SK-N-SH treated with all-trans-retinoic acid at 6 μM for 48 hours (cell line): Measurements from ENCODE around the gene SEMA3E.

Experiments used
- ATAC-seq: fragments of 200-7000 bp; cut with Tn5 transposase; 3 replicates; pipeline ENCODE4 v1.9.1; 2020; ENCODE audit warnings: mild to moderate bottlenecking, moderate library complexity
- ARNTL ChIP-seq: fragments of 450-650 bp; formaldehyde crosslinking; IDR thresholded peaks from 2 replicates; pipeline ENCODE4 v1.5.0; 2020; ENCODE audit warnings: low read depth, mild to moderate bottlenecking, moderate library complexity, borderline replicate concordance
- BACH2 ChIP-seq: fragments of 250-450 bp; sonication (Bioruptor Pico); IDR thresholded peaks from 2 replicates; pipeline ENCODE4 v1.9.0; 2021; ENCODE audit warnings: mild to moderate bottlenecking, borderline replicate concordance
- CREB5 ChIP-seq: fragments of 250-450 bp; sonication (Bioruptor Pico); IDR thresholded peaks from 2 replicates; pipeline ENCODE4 v1.5.1; 2020; ENCODE audit warnings: low read depth, mild to moderate bottlenecking, moderate library complexity
- CSDC2 ChIP-seq: fragments of 250-450 bp; sonication (Bioruptor Pico); IDR thresholded peaks from 2 replicates; pipeline ENCODE4 v1.5.0; 2020; ENCODE audit warnings: mild to moderate bottlenecking, moderate library complexity
- CSRNP3 ChIP-seq: fragments of 250-450 bp; sonication (Bioruptor Pico); IDR thresholded peaks from 2 replicates; pipeline ENCODE4 v1.5.1; 2021; ENCODE audit warnings: mild to moderate bottlenecking, moderate library complexity
- ESRRG ChIP-seq: fragments of 250-450 bp; sonication (Bioruptor Pico); IDR thresholded peaks from 2 replicates; pipeline ENCODE4 v1.6.1; 2021; ENCODE audit warnings: mild to moderate bottlenecking
- GLIS3 ChIP-seq: fragments of 250-450 bp; sonication (Bioruptor Pico); IDR thresholded peaks from 2 replicates; pipeline ENCODE4 v1.5.0; 2020; ENCODE audit warnings: mild to moderate bottlenecking, moderate library complexity
- ISL1 ChIP-seq: fragments of 250-450 bp; sonication (Bioruptor Pico); IDR thresholded peaks from 2 replicates; pipeline ENCODE4 v2.1.2; 2022; ENCODE audit warnings: mild to moderate bottlenecking, moderate library complexity
- OSR1 ChIP-seq: fragments of 250-450 bp; sonication (Bioruptor Pico); IDR thresholded peaks from 2 replicates; pipeline ENCODE4 v1.8.0; 2022; ENCODE audit warnings: moderate library complexity, mild to moderate bottlenecking, inconsistent platforms
- POU6F1 ChIP-seq: fragments of 250-450 bp; sonication (Bioruptor Pico); IDR thresholded peaks from 2 replicates; pipeline ENCODE4 v1.8.0; 2021; ENCODE audit warnings: low read depth, mild to moderate bottlenecking, moderate library complexity, borderline replicate concordance
- RARB ChIP-seq: fragments of 250-450 bp; sonication (Bioruptor Pico); IDR thresholded peaks from 2 replicates; pipeline ENCODE4 v1.8.0; 2021; ENCODE audit warnings: mild to moderate bottlenecking, moderate library complexity
- SNAI2 ChIP-seq: fragments of 250-450 bp; sonication (Bioruptor Pico); IDR thresholded peaks from 2 replicates; pipeline ENCODE4 v1.5.0; 2020; ENCODE audit warnings: mild to moderate bottlenecking, moderate library complexity
- TCF4 ChIP-seq: fragments of 250-450 bp; sonication (Bioruptor Pico); IDR thresholded peaks from 2 replicates; pipeline ENCODE4 v1.8.0; 2021; ENCODE audit warnings: mild to moderate bottlenecking, moderate library complexity, borderline replicate concordance
- TOX ChIP-seq: fragments of 250-450 bp; sonication (Bioruptor Pico); IDR thresholded peaks from 2 replicates; pipeline ENCODE4 v1.8.0; 2021; ENCODE audit warnings: mild to moderate bottlenecking, moderate library complexity, borderline replicate concordance
- TSHZ2 ChIP-seq: fragments of 250-450 bp; sonication (Bioruptor Pico); IDR thresholded peaks from 2 replicates; pipeline ENCODE4 v1.5.0; 2020; ENCODE audit warnings: mild to moderate bottlenecking, moderate library complexity
- ZC3H10 ChIP-seq: fragments of 250-450 bp; sonication (Bioruptor Pico); IDR thresholded peaks from 2 replicates; pipeline ENCODE4 v1.5.1; 2021; ENCODE audit warnings: mild to moderate bottlenecking, moderate library complexity
- ZFP3 ChIP-seq: fragments of 250-450 bp; sonication (Bioruptor Pico); IDR thresholded peaks from 2 replicates; pipeline ENCODE4 v1.5.0; 2020; ENCODE audit warnings: mild to moderate bottlenecking, moderate library complexity
- ZFP30 ChIP-seq: fragments of 450-650 bp; formaldehyde crosslinking; IDR thresholded peaks from 2 replicates; pipeline ENCODE4 v1.5.0; 2022; ENCODE audit warnings: mild to moderate bottlenecking, moderate library complexity
- ZNF565 ChIP-seq: fragments of 450-650 bp; formaldehyde crosslinking; conservative IDR thresholded peaks from 2 replicates; pipeline ENCODE4 v1.5.0; 2020; ENCODE audit warnings: low read depth, mild to moderate bottlenecking, moderate library complexity
- ZNF70 ChIP-seq: fragments of 450-650 bp; formaldehyde crosslinking; IDR thresholded peaks from 2 replicates; pipeline ENCODE4 v1.5.0; 2020; ENCODE audit warnings: mild to moderate bottlenecking, moderate library complexity
- ZNF8 ChIP-seq: fragments of 450-650 bp; formaldehyde crosslinking; IDR thresholded peaks from 2 replicates; pipeline ENCODE4 v1.5.0; 2020; ENCODE audit warnings: mild to moderate bottlenecking, moderate library complexity

SEMA3E gene

GRCh38 chr7:83588602-83589240 is 60.2 kb downstream of the SEMA3E start (continued):
- TF ChIP-seq GLIS3 (CRISPR knock-in tag): no peak
- TF ChIP-seq ZNF8: no peak
- no peak for TF ChIP-seq ARNTL (CRISPR knock-in tag)

GRCh38 chr7:83586281-83586680 is 62.7 kb downstream of the SEMA3E start:
- TF ChIP-seq GLIS3 (CRISPR knock-in tag) (no peak), OSR1 (CRISPR knock-in tag) (no peak), ZNF70 (no peak), TCF4 (no peak), CSDC2 (CRISPR knock-in tag) (no peak), ZNF565 (no peak), ZNF8 (no peak), CREB5 (no peak), CSRNP3 (CRISPR knock-in tag) (no peak), TOX (CRISPR knock-in tag) (no peak), BACH2 (no peak)
- no peak for ATAC-seq

- no peak for ATAC-seq
- TF ChIP-seq ZC3H10 (no peak), SNAI2 (CRISPR knock-in tag) (no peak), TOX (CRISPR knock-in tag) (no peak), POU6F1 (CRISPR knock-in tag) (no peak), ESRRG (no peak), ZNF8 (no peak), ZFP3 (CRISPR knock-in tag) (no peak), RARB (CRISPR knock-in tag) (no peak), CSDC2 (CRISPR knock-in tag) (no peak), TSHZ2 (no peak), ZNF565 (no peak), BACH2 (no peak), ZFP30 (CRISPR knock-in tag) (no peak), ARNTL (CRISPR knock-in tag) (no peak), ISL1 (no peak)
Observed at GRCh38 chr7:83581667-83582435, 67.1 kb downstream of the SEMA3E start.

GRCh38 chr7:83579740-83580139 is 69.2 kb downstream of the SEMA3E start:
- 0 out of 2 replicates have a peak, but pooled peaks have one; percentile 42 for TF ChIP-seq TOX (CRISPR knock-in tag)
- no peak for TF ChIP-seq CREB5
- TF ChIP-seq, all 23 proteins: peak for 1
- ATAC-seq: 0 out of 3 replicates have a peak, but pooled peaks have one; percentile 32
